HG03039 (cell line): ENCODE measurements around the gene KIT.

Source experiments
- ATAC-seq: cut with Tn5 transposase; IDR thresholded peaks from one replicate; pipeline ENCODE4 v1.9.1; 2021; ENCODE audit warnings: mild to moderate bottlenecking, moderate library complexity; ENCODE audit not compliant: unreplicated experiment

The KIT gene

DNA sequence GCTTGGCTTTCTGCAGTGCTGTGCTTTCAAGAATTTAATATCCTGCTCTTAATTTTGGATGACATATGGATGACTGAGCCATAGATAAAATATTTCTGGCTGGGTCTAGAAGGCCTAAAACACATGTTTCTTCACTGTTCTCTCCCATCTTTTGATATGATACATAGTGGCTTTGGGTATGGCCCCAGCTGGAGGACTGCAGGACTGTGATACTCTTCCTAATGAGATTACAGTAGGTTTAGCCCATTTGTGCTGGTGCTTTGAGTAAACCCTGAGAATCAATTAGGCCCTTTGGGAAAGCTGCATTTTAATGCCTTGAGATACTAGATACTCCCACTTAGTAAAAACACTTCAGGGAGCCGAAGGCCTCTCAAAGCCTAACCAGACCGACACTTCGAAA lies 38.0 kb downstream of the KIT start:
- no peak for ATAC-seq

DNA sequence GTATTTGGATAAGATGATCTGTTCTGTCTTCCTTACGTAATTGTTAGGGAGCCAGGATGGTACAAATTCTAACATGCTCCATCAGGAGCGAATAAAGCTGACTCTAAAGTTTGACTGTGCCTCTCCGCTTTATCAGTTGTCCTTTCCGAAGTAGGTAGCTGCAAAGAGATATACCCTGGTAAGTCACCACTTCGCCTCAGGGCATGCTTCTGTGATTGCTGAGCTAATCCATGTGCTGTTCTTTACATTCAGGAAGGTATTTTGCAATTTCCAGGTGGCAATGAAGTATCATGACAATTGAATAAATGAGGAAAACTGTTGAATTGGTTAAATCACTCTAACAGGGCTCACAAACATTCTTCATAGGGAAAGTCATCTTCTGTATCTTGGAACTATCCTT lies 38.9 kb downstream of the KIT start:
- no peak for ATAC-seq

DNA sequence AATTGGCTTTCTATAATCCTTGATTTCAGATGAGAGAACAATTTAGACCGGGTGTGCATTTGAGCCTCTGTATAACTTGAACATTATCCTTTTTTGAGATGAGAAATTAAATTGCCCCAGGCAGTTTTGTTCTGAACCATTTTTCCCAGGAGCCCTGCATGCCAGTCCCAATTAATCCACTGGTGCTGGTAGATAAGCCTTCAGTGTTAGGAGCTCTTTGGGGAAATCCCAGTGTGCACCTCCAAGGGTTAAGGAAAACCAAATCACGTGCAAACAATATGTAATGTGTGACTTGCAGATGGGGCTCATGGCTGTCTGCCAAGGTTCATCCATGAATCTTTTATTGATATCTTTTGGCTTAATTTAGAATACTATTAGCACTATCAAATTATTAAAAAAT lies 43.2 kb downstream of the KIT start:
- no peak for ATAC-seq

DNA sequence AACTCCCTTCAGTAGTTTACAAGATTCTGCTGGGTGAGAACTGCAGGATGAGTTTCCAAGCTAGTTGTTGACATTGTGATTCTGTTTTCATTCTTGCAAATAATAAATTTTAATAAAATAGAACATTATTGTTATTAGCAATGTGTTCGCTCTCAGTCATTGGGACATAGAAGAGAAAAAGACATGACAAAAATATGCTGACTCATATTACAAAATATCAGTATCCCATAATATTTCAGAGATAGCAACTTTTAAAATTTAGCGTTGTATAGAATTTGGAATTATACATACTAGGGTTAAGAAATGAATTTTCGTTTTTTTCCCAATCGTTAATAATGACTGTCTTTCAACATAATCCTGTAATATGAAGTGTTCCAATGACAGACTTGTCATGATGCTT lies 45.4 kb downstream of the KIT start:
- ATAC-seq: no peak

DNA sequence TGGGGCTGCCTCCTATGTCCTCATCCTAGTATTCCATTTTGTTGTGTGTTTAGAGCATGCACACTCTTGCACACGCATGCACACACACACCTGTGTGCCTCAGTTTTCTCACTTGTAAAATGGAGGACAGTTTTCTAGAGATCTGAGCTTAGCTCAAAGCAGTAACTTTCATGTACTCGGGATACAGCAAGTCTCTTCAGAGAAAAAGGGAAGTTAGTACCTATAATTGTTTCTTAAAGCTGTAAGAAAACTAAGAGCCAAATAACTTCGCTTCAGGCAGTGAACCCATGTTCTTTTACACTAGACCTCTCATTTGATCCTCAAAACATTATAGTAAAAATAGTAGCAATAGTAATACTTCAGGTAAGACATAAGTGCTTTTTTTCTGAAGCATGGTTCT lies 49.6 kb downstream of the KIT start:
- no peak for ATAC-seq

DNA sequence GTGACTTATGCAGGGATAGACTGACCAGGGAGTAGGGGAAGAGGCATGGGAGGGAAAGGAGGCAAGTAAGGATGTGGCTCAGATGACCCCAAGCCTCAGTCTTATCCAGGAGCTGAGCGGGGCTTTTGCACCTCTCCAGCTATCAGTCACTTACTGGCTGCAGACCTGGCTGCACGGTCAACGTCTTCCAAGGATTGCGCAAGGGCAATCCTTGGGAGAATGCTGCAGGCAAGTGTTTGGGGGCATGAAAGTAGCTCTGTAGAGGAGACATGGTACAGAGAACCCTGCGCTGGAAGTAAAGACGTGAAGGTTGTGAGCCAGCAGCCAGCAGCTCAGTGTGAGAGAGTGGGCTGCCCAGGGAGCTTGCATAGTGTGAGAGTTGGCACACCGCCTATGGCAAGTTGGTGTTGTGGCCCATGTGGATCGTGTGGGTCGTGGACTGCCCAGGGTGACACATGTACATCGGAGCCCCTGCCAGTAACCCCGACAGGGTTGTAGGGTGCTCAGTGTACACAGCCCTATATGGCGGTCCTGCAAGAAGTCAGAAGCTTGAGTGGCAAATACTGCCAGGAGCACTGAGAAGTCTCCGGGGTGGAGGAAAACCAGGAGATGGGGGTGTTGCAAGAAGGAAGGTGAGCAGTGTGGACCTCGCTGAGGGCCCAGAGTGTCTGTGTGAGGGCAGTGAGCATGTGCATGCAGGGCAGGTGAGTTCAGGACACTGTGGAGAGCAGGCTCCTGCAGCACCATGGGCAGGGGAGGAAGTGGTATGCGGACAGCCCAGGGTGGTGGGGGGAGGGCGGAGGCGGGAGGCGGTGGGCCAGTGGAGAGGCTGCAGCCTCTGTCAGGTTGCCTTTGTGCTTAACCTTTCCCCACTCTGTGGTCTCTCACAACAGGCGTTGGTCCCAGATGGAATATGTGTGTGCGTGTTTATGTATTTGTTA lies 50.9 kb downstream of the KIT start:
- ATAC-seq: no peak

DNA sequence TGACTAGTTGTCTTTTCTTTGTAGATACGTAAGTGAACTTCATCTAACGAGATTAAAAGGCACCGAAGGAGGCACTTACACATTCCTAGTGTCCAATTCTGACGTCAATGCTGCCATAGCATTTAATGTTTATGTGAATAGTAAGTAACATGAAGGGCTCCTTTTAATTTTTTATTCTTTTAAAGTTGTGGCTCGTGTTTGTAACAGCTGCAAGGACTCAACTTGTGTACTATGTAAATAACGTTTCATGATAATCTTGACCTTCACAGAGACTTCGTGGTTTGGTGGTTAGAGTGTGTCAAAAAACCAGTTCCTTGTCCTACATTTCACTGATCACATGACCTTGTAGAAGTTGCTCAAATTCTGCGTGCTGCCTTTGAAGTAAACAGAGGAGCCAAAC lies 51.6 kb downstream of the KIT start:
- ATAC-seq: no peak

DNA sequence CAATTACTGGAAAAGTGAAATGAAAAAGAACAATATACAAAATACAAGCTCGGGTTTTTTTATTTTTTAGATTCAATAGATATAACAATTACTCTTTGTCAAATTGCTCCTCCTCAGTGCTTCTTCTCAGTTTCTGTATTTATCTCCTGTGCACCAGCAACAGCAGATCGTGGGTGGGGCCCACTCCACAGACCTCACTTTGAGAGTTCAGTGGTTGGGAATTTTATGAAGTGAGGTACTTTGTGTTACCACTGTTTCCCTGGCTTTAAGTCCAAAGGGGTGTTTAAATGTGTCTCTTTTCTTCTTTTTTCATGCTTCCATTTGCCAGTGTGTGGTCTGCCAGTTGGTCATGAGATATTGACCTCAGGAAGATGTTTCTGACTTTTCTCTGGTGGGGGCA lies 54.4 kb downstream of the KIT start:
- no peak for ATAC-seq

DNA sequence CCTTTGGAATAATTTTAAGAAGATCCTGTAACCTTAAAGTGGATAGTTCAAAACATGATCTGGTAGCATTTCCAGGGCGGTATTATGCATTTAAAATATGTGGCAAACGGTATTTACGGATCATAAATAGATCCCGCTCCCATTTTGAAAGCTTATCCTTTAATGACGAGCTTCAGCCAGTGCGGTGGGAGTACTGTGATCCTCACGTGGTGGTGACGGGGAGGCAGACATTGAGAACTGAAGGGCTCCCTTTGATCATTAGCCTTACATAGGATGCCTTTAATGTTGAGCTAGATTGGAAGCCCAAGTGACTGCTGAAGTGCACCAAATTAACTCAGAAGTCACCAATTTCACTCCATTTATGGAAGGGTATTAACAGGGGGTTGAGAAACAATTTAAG lies 56.9 kb downstream of the KIT start:
- no peak for ATAC-seq

DNA sequence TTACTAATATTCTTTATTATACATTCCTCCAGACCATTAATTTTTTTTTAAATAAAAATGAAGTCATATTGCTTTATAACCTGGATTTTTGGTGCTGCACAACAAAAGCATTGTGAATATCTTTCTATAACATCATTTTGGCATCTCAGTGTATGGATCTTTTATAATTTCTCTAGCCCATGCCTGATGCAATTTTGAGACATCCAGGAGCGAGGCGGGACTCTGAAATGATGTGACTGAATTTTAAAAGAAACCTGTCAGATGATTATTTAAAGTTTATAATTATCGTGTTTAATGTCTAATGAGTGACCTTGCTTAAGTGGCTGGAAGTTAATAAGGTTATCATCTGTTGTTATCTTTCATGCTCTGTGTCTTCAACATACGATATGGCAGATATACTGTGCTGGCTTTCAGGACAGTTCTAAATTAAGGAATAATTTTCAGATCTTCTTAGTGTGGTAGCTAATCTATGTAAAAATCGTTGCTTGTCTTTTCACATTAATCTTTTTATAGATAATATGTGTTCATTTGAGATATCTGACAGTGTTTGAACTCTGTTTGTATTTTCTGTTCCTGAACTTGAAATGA lies 58.8 kb downstream of the KIT start:
- ATAC-seq: no peak

DNA sequence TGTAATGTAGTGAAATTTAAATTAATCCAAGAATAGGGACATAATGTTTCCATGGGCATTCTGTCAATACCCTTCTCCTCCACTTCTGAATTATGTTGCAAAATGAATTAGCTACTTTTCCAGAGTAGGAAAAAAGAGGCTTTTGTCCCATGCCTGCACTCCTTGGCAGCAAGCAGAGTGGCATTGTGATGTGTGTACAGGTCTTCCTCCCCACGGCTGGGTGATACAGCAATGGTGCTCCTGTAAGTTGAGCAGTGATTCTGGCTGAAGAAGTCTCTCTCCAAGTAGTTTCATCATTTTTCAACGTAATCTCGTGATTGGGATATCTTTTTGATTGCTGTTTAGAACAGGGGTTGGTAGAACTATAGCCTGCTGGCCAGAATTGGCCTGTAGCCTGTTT lies 59.9 kb downstream of the KIT start:
- ATAC-seq: no peak

DNA sequence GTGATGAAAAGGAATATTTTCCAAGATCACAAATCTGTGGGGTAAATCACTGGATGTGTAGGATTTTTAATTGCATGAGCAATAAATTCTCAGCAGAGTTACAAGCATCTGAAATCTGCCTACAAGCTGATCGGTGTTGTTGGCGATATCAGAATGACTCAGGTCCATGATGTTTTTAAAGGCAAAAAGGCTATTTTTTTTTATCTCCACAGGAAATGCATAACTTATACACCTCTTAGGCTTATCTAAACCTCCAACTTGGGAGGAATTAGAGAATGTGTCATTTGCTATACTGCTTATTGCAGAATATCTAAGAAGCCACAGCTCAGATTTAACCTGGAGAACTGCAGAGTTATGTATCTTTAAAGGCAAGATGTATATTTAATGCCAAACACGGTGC lies 61.6 kb downstream of the KIT start:
- ATAC-seq: no peak

DNA sequence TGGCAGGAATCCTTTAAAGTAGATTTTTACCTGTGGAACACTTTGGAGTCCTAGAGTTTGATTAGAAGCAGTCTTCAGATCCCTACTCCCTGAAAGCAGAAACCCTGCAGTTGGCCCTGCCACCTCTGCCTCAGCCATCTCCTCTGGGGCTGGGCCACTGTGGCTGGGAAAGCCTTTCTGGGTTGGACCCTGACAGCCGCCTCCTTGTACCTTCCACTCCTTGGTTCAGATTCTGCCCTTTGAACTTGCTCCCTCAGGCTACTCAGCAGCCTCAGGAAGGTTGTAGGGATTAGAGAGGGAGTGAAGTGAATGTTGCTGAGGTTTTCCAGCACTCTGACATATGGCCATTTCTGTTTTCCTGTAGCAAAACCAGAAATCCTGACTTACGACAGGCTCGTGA lies 65.5 kb downstream of the KIT start:
- no peak for ATAC-seq

DNA sequence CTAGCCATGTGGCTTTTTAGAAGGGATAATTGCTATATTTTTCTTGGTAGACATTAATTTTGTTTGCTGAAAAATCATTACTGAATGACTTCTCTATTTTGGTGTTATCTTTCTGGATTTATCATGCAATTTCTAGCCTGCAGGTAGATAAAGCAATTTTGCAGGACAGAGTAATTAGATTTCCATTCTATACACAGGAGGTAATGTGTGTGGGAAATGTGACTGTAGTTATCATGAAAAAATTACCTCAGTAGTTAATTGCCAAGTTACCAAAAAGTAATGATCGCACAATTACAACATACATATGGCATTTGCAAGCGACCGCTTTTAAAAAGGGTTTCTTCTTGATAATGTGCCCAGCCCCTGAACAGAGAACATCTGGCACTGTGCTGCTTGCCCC lies 66.1 kb downstream of the KIT start:
- no peak for ATAC-seq

DNA sequence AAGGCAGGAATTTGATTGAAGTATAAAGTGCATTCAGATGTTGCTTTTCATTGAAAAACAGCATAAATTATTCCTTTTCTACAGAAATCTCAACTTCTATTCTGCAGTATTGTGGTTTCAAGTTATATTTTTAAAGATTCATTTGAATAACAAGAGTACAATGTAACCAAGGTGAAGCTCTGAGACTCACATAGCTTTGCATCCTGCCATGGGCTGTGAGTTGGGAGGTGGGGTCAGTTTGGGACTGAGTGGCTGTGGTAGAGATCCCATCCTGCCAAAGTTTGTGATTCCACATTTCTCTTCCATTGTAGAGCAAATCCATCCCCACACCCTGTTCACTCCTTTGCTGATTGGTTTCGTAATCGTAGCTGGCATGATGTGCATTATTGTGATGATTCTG lies 69.2 kb downstream of the KIT start:
- ATAC-seq: peak; percentile 38

DNA sequence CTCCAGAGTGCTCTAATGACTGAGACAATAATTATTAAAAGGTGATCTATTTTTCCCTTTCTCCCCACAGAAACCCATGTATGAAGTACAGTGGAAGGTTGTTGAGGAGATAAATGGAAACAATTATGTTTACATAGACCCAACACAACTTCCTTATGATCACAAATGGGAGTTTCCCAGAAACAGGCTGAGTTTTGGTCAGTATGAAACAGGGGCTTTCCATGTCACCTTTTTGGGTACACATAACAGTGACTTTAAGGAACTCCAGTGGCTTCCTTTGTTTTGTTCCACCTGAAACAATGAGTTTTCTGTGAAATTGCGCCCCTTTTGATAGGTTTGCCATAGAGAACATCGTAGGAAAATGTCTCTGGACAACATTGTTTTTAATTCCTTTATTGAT lies 69.6 kb downstream of the KIT start:
- ATAC-seq: peak; percentile 45

DNA sequence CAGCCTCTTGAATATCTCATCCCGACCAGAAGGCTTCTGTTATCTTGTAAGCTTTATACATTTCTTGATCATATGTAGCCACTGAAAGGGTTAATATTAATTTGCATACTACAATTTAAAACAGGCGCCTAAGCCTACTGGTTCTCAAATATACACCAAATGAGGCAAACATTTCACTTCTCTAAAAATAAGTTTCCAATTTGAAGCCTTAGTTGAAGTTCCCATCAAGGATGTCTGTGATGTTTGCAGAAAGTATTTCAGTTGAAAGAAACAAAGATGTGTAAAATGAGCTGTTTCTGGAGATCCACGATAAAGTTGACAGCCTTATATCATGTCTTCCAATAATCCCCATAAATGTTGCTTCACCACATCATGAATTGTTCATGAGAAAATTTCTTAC lies 70.6 kb downstream of the KIT start:
- no peak for ATAC-seq

DNA sequence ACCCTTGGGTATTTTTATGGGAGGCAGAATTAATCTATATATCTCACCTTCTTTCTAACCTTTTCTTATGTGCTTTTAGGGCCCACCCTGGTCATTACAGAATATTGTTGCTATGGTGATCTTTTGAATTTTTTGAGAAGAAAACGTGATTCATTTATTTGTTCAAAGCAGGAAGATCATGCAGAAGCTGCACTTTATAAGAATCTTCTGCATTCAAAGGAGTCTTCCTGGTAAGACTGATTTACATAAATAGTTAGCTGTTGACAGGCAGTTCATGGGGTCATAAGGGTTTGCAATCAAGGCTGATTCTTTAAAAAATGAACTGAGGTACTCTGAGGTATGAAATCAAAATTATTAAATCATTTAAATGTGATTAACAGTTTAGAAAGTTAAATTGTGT lies 71.5 kb downstream of the KIT start:
- ATAC-seq: no peak

DNA sequence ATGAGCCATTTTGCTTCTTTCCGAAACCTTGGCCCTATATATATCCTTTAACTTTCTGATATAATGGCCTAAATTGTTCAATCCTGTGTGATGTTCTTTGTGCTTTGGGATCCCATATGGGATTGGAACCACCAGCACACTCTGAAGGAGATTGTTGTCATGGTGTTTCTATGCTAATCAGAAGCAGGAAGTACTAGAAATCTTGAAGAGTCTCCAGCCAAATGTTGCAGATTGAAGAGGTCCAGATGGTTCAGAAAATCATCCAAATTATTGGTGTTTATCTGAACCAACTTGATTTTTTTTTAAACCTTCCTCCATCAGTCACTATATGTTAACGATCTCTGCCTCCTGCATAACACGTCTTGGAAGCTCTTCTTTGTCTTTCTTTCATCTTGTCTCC lies 72.8 kb downstream of the KIT start:
- no peak for ATAC-seq

DNA sequence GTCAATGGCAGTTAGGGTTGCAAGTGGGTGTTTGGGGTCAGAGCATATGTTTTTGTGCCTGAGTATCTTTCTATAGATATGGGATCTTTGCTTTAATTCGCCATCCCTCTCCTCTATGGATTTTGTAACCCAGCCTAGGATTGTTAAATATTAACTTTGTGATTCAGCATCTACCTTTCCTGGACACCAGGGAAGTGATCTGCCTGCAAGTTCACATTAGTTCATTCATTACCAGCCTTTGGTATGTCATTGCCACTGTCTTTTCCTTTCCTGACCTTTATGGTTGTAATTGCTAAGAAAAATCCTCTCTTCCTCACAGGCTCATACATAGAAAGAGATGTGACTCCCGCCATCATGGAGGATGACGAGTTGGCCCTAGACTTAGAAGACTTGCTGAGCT lies 73.8 kb downstream of the KIT start:
- no peak for ATAC-seq

DNA sequence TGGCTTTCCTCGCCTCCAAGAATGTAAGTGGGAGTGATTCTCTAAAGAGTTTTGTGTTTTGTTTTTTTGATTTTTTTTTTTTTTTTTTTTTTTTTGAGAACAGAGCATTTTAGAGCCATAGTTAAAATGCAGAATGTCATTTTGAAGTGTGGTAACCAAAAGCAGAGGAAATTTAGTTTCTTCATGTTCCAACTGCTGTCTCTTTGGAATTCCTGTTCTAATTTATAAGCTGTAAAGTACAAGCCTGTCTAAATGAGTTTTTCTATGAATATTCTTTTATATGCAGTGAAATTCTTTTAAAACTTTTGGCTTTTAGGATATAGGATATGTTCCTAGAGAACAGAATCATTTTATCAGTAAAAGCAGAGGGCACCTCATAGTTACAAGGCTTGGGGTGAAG lies 74.2 kb downstream of the KIT start:
- no peak for ATAC-seq

DNA sequence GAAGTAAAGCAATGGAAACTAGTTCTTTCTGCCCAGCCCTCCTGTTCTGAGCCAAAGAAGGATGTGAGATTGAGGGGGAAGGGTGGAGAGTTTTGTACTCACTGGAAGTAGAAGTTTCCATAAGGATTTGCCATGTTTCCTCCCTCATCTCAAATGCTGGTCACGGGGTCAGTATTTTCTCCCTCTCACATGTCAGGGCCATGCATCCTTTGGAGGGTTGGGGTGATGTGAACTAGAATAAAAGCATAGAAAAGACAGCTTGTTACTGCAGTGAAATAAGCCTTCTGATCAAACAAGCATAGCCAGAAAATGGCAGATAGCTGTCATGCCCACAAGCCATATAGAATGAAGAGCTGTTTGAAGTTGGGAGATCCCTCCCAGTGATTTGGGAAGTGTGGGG lies 79.7 kb downstream of the KIT start:
- no peak for ATAC-seq

DNA sequence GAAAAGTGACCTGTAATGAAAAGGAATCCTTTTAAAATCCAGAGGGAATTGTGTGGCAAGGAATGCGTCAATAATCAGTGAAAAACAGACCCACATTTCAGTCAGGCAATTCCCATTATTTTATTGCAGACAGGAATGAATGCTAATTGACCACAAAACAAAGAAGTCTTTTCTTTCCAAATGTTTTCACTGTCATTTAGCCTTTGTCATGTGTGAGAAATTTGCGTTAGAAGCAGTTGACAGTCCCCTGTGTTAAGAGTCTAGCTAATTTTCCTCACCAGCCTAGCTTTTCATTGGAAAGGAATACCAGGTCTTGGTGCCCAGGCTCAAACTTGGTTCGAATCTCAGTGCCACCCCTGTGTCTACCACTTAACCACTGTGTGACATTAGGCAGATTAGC lies 83.4 kb downstream of the KIT start:
- ATAC-seq: no peak
